ES-I3 (cell line): ENCODE measurements around the gene HSP90AB1.
"Not testable (repeated sequence)": the region's sequence is repeated elsewhere in the genome, so short reads cannot be mapped to it uniquely, and the experiment has no call there.

Experiments used
- H3K36me3 ChIP-seq: 2 replicates; pipeline ENCODE4 v1.6.1; 2013; ENCODE audit warnings: mild to moderate bottlenecking, low read length, control low read depth, moderate library complexity; ENCODE audit not compliant: insufficient read depth
- H3K4me1 ChIP-seq: 2 replicates; pipeline ENCODE4 v1.6.1; 2013; ENCODE audit warnings: mild to moderate bottlenecking, control low read depth, low read length; ENCODE audit not compliant: insufficient read depth
- H3K9ac ChIP-seq: 2 replicates; pipeline ENCODE4 v1.6.1; 2013; ENCODE audit warnings: low read depth, mild to moderate bottlenecking, low read length, moderate library complexity
- H3K9me3 ChIP-seq: 2 replicates; pipeline ENCODE4 v1.6.1; 2013; ENCODE audit warnings: mild to moderate bottlenecking, low read length, moderate library complexity; ENCODE audit not compliant: control insufficient read depth, insufficient read depth

Gene HSP90AB1

GRCh38 chr6:44227148-44227793 lies 19.6 kb upstream of the HSP90AB1 start:
- Histone ChIP-seq H3K36me3 (peaks cover 5% of the 10 kb centered on the region; the same call in 1 of the 2 replicates), H3K9me3 (no peaks in the 10 kb centered on the region), H3K9ac (no peak overlapping the region), H3K4me1 (peaks cover 32% of the 10 kb centered on the region; the same call in 1 of the 2 replicates)

- Histone ChIP-seq H3K4me1 (peaks cover 26% of the 10 kb centered on the region; the same call in 1 of the 2 replicates), H3K36me3 (peaks cover 7% of the 10 kb centered on the region; the same call in 1 of the 2 replicates), H3K9me3 (no peaks in the 10 kb centered on the region), H3K9ac (no peak overlapping the region)
Measured at GRCh38 chr6:44228031-44228430, 18.9 kb upstream of the HSP90AB1 start.

DNA sequence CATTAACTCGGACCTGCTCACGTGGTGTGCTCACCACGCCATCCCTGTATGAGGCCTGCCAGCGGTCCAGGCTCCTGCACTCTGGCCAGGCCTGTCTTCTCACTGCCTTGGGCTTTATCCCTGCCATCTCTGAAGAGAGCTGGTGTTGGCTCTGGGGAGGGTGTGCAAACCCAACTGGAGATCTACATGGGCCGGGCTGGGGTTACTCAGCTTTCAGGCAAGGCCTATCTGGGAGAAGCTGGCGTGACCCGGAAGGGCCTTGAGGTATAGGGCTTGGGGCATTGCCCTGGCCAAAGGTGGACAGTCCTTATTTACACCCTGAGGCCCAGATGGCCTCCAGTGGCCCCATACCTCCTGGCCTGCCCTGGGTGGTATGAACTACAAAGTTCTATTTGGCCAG lies 18.5 kb upstream of the HSP90AB1 start:
- Histone ChIP-seq H3K9ac (no peak overlapping the region), H3K36me3 (peaks cover 8% of the 10 kb centered on the region; the same call in 1 of the 2 replicates), H3K4me1 (peaks cover 26% of the 10 kb centered on the region; the same call in 1 of the 2 replicates), H3K9me3 (no peaks in the 10 kb centered on the region)

DNA sequence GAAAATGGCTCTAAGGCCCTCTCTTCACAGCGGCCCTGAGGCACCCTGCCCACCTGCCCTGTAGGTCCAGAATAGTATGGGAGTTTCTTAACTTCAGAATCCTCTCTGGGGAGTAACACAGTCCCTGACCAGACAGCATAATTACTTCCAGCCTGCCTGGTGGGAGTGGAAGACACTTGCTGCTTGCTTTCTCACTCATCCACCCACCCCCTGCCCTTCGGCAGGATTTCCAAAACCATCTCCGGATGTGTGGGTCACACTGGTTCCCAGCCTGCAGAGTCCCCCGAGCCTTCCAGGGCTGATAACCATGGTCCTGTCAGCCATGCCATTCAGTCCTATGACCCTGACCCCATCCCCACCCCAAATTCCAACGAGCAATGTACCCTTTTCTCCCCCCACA lies 18.1 kb upstream of the HSP90AB1 start:
- H3K9me3 ChIP-seq: no peaks in the 10 kb centered on the region
- peaks cover 27% of the 10 kb centered on the region; the same call in 1 of the 2 replicates for H3K4me1 ChIP-seq
- H3K9ac ChIP-seq: no peak overlapping the region
- peaks cover 12% of the 10 kb centered on the region; the same call in 1 of the 2 replicates for H3K36me3 ChIP-seq

DNA sequence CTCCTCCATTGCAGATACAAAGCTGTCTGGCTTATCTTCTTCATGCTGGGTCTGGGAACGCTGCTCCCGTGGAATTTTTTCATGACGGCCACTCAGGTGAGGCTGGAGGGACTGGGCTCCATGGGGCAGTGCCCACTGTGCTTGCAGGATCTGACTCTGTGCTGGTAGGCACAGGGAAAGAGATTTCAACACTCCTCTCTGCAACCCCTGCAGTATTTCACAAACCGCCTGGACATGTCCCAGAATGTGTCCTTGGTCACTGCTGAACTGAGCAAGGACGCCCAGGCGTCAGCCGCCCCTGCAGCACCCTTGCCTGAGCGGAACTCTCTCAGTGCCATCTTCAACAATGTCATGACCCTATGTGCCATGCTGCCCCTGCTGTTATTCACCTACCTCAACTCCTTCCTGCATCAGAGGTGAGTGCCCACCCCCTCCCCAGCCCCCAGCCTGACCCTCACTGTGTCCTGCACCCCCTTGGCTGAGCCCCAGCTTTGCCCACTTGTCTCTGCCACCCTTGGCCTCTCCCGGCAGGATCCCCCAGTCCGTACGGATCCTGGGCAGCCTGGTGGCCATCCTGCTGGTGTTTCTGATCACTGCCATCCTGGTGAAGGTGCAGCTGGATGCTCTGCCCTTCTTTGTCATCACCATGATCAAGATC lies 17.4 kb upstream of the HSP90AB1 start:
- H3K36me3 ChIP-seq: peaks cover 13% of the 10 kb centered on the region; the same call in 1 of the 2 replicates
- no peaks in the 10 kb centered on the region for H3K9me3 ChIP-seq
- no peak overlapping the region for H3K9ac ChIP-seq
- peaks cover 33% of the 10 kb centered on the region; the same call in 1 of the 2 replicates for H3K4me1 ChIP-seq

DNA sequence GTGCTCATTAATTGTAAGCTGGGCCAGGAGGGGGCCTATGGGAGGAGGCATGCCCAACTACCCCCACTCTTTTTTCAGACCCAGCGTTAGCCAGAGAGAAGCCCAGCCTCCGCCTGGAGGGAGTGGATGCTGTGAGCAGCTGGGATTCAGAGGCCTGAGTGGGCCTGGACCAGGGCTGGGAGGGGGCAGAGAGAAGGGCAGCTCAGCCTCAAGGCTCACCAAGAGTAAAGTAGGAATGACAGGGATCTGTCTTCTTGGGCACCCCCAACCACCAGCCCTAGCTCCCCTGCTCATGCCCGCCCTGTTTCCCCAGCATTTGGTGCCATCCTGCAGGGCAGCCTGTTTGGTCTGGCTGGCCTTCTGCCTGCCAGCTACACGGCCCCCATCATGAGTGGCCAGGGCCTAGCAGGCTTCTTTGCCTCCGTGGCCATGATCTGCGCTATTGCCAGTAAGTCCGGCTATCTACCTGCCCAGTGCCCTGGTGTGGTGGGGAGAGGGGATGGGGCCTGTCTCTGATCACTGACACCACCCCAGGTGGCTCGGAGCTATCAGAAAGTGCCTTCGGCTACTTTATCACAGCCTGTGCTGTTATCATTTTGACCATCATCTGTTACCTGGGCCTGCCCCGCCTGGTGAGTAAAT lies 16.7 kb upstream of the HSP90AB1 start:
- Histone ChIP-seq H3K4me1 (peaks cover 32% of the 10 kb centered on the region), H3K9me3 (no peaks in the 10 kb centered on the region), H3K36me3 (peaks cover 13% of the 10 kb centered on the region; the same call in 1 of the 2 replicates), H3K9ac (no peak overlapping the region)

DNA sequence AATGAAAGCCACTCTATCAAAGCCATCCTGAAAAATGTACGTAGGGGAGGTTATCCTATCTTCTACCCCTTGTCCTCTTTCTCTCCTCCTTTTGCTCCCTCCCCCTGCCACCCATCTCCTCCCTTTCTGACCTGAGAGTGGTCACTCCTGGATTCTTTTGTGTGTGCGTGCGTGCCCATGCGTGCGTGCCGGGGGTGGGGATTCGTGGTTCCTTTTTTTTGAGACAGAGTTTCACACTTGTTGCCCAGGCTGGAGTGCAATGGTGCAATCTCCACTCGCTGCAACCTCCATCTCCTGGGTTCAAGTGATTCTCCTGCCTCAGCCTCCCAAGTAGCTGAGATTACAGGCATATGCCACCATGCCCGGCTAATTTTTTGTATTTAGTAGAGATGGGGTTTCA lies 15.5 kb upstream of the HSP90AB1 start:
- Histone ChIP-seq H3K36me3 (peaks cover 13% of the 10 kb centered on the region; the same call in 1 of the 2 replicates), H3K4me1 (peaks cover 22% of the 10 kb centered on the region)
- not testable (repeated sequence) for H3K9ac ChIP-seq, H3K9me3 ChIP-seq

DNA sequence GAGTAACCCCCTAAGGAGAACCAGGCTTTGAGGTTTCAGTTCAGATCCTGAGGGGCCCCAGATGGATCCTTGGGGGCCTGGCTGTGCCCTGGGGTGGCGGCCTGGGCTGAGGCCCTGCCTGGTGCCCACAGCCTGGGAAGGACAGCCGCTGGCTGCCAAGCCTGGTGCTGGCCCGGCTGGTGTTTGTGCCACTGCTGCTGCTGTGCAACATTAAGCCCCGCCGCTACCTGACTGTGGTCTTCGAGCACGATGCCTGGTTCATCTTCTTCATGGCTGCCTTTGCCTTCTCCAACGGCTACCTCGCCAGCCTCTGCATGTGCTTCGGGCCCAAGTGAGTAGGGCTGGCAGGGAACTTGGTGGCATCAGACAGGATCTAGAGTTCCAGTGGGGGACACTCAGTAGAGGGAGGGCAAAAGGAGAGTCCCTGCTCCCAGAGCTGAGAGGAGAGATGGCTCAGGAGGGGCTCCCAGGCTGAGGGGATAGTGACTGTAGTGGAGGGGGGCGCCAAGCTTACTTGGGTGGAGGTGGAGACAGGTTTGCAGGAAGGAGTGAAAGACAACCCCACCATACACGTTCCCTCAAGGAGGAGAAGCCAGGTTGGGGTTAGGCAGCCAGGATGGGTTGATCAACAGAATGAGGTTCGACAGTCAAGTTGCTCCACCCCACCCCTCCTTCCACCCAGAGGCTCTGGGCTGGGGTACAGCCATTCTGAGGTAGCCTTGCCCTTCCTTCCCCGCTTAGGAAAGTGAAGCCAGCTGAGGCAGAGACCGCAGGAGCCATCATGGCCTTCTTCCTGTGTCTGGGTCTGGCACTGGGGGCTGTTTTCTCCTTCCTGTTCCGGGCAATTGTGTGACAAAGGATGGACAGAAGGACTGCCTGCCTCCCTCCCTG lies 14.0 kb upstream of the HSP90AB1 start:
- Histone ChIP-seq H3K9me3 (no peaks in the 10 kb centered on the region), H3K4me1 (peaks cover 18% of the 10 kb centered on the region), H3K36me3 (peaks cover 13% of the 10 kb centered on the region; the same call in 1 of the 2 replicates), H3K9ac (no peak overlapping the region)

- H3K36me3 ChIP-seq: peaks cover 13% of the 10 kb centered on the region; the same call in 1 of the 2 replicates
- H3K9ac ChIP-seq: no peak overlapping the region
- H3K9me3 ChIP-seq: no peaks in the 10 kb centered on the region
- peaks cover 24% of the 10 kb centered on the region for H3K4me1 ChIP-seq
Measured at GRCh38 chr6:44233567-44234100, 13.3 kb upstream of the HSP90AB1 start.

DNA sequence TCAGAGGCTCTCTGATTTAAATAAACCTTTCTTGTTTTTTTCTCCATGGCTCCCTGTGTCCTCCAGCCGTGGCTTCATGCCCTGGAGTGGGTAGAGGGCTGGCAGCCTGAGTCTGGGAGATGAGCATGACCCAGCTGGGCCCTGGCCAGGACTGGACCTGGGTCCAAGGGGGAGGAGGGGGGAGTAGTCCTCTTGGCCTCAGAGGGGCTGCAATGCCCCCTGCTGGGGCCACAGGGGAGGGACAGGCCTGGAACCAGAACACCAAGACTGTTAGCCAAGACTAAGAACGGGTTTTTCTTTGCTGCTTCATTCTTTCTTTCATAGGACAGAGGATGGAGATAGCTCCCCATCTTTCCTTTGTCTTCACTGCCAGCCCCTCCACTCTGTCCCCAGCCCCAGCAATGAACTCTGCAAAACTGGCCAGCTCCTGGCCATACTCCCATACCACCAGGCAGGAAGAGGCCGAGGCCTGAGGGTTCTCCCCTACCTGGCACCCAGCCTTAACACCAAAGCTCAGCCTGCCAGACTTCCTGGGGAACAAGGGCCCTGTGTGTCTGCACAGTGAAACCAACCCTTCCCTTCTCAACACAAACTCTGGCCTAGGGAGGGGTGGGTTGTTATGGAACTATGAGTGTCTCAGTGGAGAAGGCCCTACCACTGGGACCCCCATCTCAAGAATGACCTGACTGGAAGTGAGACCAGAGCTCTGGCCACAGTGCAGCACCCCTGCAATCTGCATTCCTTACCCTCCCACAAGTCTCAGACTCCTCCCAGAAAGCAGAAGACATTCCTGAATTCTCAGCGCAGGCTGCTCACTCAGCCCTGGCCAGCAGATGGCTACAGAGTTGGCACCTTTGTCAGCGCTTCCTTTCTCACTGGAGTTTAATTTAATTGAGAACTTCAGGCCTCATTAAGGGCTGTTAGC lies 12.5 kb upstream of the HSP90AB1 start:
- Histone ChIP-seq H3K4me1 (peaks cover 25% of the 10 kb centered on the region), H3K9ac (no peak overlapping the region), H3K36me3 (peaks cover 13% of the 10 kb centered on the region; the same call in 1 of the 2 replicates), H3K9me3 (no peaks in the 10 kb centered on the region)

- Histone ChIP-seq H3K9me3 (no peaks in the 10 kb centered on the region), H3K4me1 (peaks cover 25% of the 10 kb centered on the region), H3K9ac (no peak overlapping the region), H3K36me3 (peaks cover 13% of the 10 kb centered on the region; the same call in 1 of the 2 replicates)
Measured at GRCh38 chr6:44235269-44235668, 11.6 kb upstream of the HSP90AB1 start.

GRCh38 chr6:44235891-44236516 lies 10.9 kb upstream of the HSP90AB1 start:
- peaks cover 25% of the 10 kb centered on the region for H3K4me1 ChIP-seq
- peaks cover 10% of the 10 kb centered on the region; the same call in 1 of the 2 replicates for H3K36me3 ChIP-seq
- no peak overlapping the region for H3K9ac ChIP-seq
- H3K9me3 ChIP-seq: no peaks in the 10 kb centered on the region
